Measurements from ENCODE around the gene SRGAP3.

The SRGAP3 gene

GRCh38 chr3:9075762-9076161 is 173.7 kb downstream of the SRGAP3 start:
- no peak for DNase-seq

- no peak for DNase-seq
Measured at GRCh38 chr3:9074079-9074478, 175.4 kb downstream of the SRGAP3 start.

GRCh38 chr3:9072667-9073009 is 176.8 kb downstream of the SRGAP3 start:
- no peak for DNase-seq

- DNase-seq: no peak
Measured at GRCh38 chr3:9071936-9072666, 177.3 kb downstream of the SRGAP3 start.

- DNase-seq: no peak
Measured at GRCh38 chr3:9070961-9071360, 178.5 kb downstream of the SRGAP3 start.

- DNase-seq: no peak
Measured at GRCh38 chr3:9069971-9070370, 179.5 kb downstream of the SRGAP3 start.

GRCh38 chr3:9068051-9068450 is 181.4 kb downstream of the SRGAP3 start:
- DNase-seq: no peak

GRCh38 chr3:9067352-9067975 is 182.0 kb downstream of the SRGAP3 start:
- DNase-seq: peak; percentile 7

GRCh38 chr3:9066775-9067174 is 182.7 kb downstream of the SRGAP3 start:
- DNase-seq: no peak

GRCh38 chr3:9066141-9066540 is 183.3 kb downstream of the SRGAP3 start:
- no peak for DNase-seq

- no peak for DNase-seq
Measured at GRCh38 chr3:9064850-9065249, 184.6 kb downstream of the SRGAP3 start.

GRCh38 chr3:9064251-9064650 is 185.2 kb downstream of the SRGAP3 start:
- DNase-seq: no peak

GRCh38 chr3:9062570-9062969 is 186.9 kb downstream of the SRGAP3 start:
- DNase-seq: no peak

- no peak for DNase-seq
Measured at GRCh38 chr3:9061634-9062033, 187.8 kb downstream of the SRGAP3 start.

GRCh38 chr3:9059489-9060400 is 189.7 kb downstream of the SRGAP3 start:
- no peak for DNase-seq

GRCh38 chr3:9056581-9056980 is 192.9 kb downstream of the SRGAP3 start:
- DNase-seq: no peak

- DNase-seq: no peak
Measured at GRCh38 chr3:9047452-9048346, 201.7 kb downstream of the SRGAP3 start.

- DNase-seq: no peak
Measured at GRCh38 chr3:9045371-9045770, 204.1 kb downstream of the SRGAP3 start.

- DNase-seq: no peak
Measured at GRCh38 chr3:9043063-9043462, 206.4 kb downstream of the SRGAP3 start.

- no peak for DNase-seq
Measured at GRCh38 chr3:9041626-9042025, 207.8 kb downstream of the SRGAP3 start.

- DNase-seq: no peak
Measured at GRCh38 chr3:9040996-9041395, 208.4 kb downstream of the SRGAP3 start.

GRCh38 chr3:9037144-9037711 is 212.2 kb downstream of the SRGAP3 start:
- DNase-seq: no peak
